ENCODE results near the gene LAIR2.
"Not testable (repeated sequence)": the region's sequence is repeated elsewhere in the genome, so short reads cannot be mapped to it uniquely, and the experiment has no call there.

The LAIR2 gene

GRCh38 chr19:54508487-54508886 lies 5.9 kb downstream of the LAIR2 start:
- not testable (repeated sequence) for H3K4me1 ChIP-seq (ENCODE audit: control insufficient read depth in 5 of 5, insufficient read depth in 5 of 5, low read length in 5 of 5); H3K27ac ChIP-seq (ENCODE audit: low read depth, low read length); H3K4me3 ChIP-seq (ENCODE audit: low read depth in 1 of 5, low read length in 5 of 5); H3K9me3 ChIP-seq (ENCODE audit: control insufficient read depth in 5 of 5, low read length in 5 of 5); H3K27me3 ChIP-seq (ENCODE audit: control insufficient read depth in 5 of 5, insufficient read depth in 4 of 5, low read length in 5 of 5); H3K36me3 ChIP-seq (ENCODE audit: control insufficient read depth in 5 of 5, insufficient read depth in 5 of 5, low read length in 5 of 5); H3K9ac ChIP-seq (ENCODE audit: low read length in 5 of 5)

GRCh38 chr19:54509200-54509940 lies 6.7 kb downstream of the LAIR2 start:
- H3K9ac ChIP-seq (ENCODE audit: low read length in 5 of 5); H3K27ac ChIP-seq (ENCODE audit: low read depth, low read length); H3K9me3 ChIP-seq (ENCODE audit: control insufficient read depth in 5 of 5, low read length in 5 of 5); H3K36me3 ChIP-seq (ENCODE audit: control insufficient read depth in 5 of 5, insufficient read depth in 5 of 5, low read length in 5 of 5); H3K27me3 ChIP-seq (ENCODE audit: control insufficient read depth in 5 of 5, insufficient read depth in 4 of 5, low read length in 5 of 5); H3K4me3 ChIP-seq (ENCODE audit: low read depth in 1 of 5, low read length in 5 of 5); H3K4me1 ChIP-seq (ENCODE audit: control insufficient read depth in 5 of 5, insufficient read depth in 5 of 5, low read length in 5 of 5): not testable (repeated sequence)

- no peak overlapping the region for H3K27ac ChIP-seq (ENCODE audit: low read depth, low read length)
- H3K36me3 ChIP-seq (ENCODE audit: control insufficient read depth in 5 of 5, insufficient read depth in 5 of 5, low read length in 5 of 5) = no peaks in the 10 kb centered on the region
- H3K27me3 ChIP-seq (ENCODE audit: control insufficient read depth in 5 of 5, insufficient read depth in 4 of 5, low read length in 5 of 5) = peaks cover 0 to 12% (median 9%) of the 10 kb centered on the region in 5 donors
- no peak overlapping the region for H3K4me3 ChIP-seq (ENCODE audit: low read depth in 1 of 5, low read length in 5 of 5)
- no peak overlapping the region for H3K9ac ChIP-seq (ENCODE audit: low read length in 5 of 5)
- peaks cover 0 to 15% (median 0%) of the 10 kb centered on the region in 5 donors for H3K4me1 ChIP-seq (ENCODE audit: control insufficient read depth in 5 of 5, insufficient read depth in 5 of 5, low read length in 5 of 5)
- H3K9me3 ChIP-seq (ENCODE audit: control insufficient read depth in 5 of 5, low read length in 5 of 5) = no peaks in the 10 kb centered on the region
Observed at GRCh38 chr19:54515156-54515555, 12.5 kb downstream of the LAIR2 start.

- H3K9me3 ChIP-seq (ENCODE audit: control insufficient read depth in 5 of 5, low read length in 5 of 5) = no peaks in the 10 kb centered on the region
- H3K4me1 ChIP-seq (ENCODE audit: control insufficient read depth in 5 of 5, insufficient read depth in 5 of 5, low read length in 5 of 5) = peaks cover 0 to 33% (median 4%) of the 10 kb centered on the region in 5 donors
- H3K27ac ChIP-seq (ENCODE audit: low read depth, low read length) = no peak overlapping the region
- H3K4me3 ChIP-seq (ENCODE audit: low read depth in 1 of 5, low read length in 5 of 5) = no peak overlapping the region
- no peak overlapping the region for H3K9ac ChIP-seq (ENCODE audit: low read length in 5 of 5)
- peaks cover 0 to 17% (median 14%) of the 10 kb centered on the region in 5 donors for H3K27me3 ChIP-seq (ENCODE audit: control insufficient read depth in 5 of 5, insufficient read depth in 4 of 5, low read length in 5 of 5)
- H3K36me3 ChIP-seq (ENCODE audit: control insufficient read depth in 5 of 5, insufficient read depth in 5 of 5, low read length in 5 of 5) = no peaks in the 10 kb centered on the region
Observed at GRCh38 chr19:54517483-54517882, 14.9 kb downstream of the LAIR2 start.

- Histone ChIP-seq H3K4me3 (ENCODE audit: low read depth in 1 of 5, low read length in 5 of 5) (no peak overlapping the region), H3K4me1 (ENCODE audit: control insufficient read depth in 5 of 5, insufficient read depth in 5 of 5, low read length in 5 of 5) (peaks cover 0 to 44% (median 4%) of the 10 kb centered on the region in 5 donors), H3K9ac (ENCODE audit: low read length in 5 of 5) (no peak overlapping the region), H3K9me3 (ENCODE audit: control insufficient read depth in 5 of 5, low read length in 5 of 5) (no peaks in the 10 kb centered on the region), H3K27ac (ENCODE audit: low read depth, low read length) (no peak overlapping the region), H3K36me3 (ENCODE audit: control insufficient read depth in 5 of 5, insufficient read depth in 5 of 5, low read length in 5 of 5) (no peaks in the 10 kb centered on the region), H3K27me3 (ENCODE audit: control insufficient read depth in 5 of 5, insufficient read depth in 4 of 5, low read length in 5 of 5) (peaks cover 0 to 16% (median 12%) of the 10 kb centered on the region in 5 donors)
Observed at GRCh38 chr19:54518844-54519243, 16.2 kb downstream of the LAIR2 start.

- no peak overlapping the region for H3K4me3 ChIP-seq (ENCODE audit: low read depth in 1 of 5, low read length in 5 of 5)
- H3K27ac ChIP-seq (ENCODE audit: low read depth, low read length) = no peak overlapping the region
Observed at GRCh38 chr19:54521022-54521859, 18.6 kb downstream of the LAIR2 start.

GRCh38 chr19:54521860-54522513 lies 19.4 kb downstream of the LAIR2 start:
- Histone ChIP-seq H3K27me3 (ENCODE audit: control insufficient read depth in 5 of 5, insufficient read depth in 4 of 5, low read length in 5 of 5) (peaks cover 0 to 12% (median 4%) of the 10 kb centered on the region in 5 donors), H3K4me1 (ENCODE audit: control insufficient read depth in 5 of 5, insufficient read depth in 5 of 5, low read length in 5 of 5) (peaks cover 0 to 44% (median 4%) of the 10 kb centered on the region in 5 donors), H3K4me3 (ENCODE audit: low read depth in 1 of 5, low read length in 5 of 5) (no peak overlapping the region), H3K36me3 (ENCODE audit: control insufficient read depth in 5 of 5, insufficient read depth in 5 of 5, low read length in 5 of 5) (no peaks in the 10 kb centered on the region), H3K27ac (ENCODE audit: low read depth, low read length) (no peak overlapping the region), H3K9me3 (ENCODE audit: control insufficient read depth in 5 of 5, low read length in 5 of 5) (no peaks in the 10 kb centered on the region), H3K9ac (ENCODE audit: low read length in 5 of 5) (no peak overlapping the region)

More at GRCh38 chr19:54521022-54521859, 18.6 kb downstream of the LAIR2 start:
- Histone ChIP-seq H3K27me3 (ENCODE audit: control insufficient read depth in 5 of 5, insufficient read depth in 4 of 5, low read length in 5 of 5) (peaks cover 0 to 12% (median 4%) of the 10 kb centered on the region in 5 donors), H3K36me3 (ENCODE audit: control insufficient read depth in 5 of 5, insufficient read depth in 5 of 5, low read length in 5 of 5) (no peaks in the 10 kb centered on the region), H3K9ac (ENCODE audit: low read length in 5 of 5) (no peak overlapping the region), H3K4me1 (ENCODE audit: control insufficient read depth in 5 of 5, insufficient read depth in 5 of 5, low read length in 5 of 5) (peaks cover 0 to 44% (median 4%) of the 10 kb centered on the region in 5 donors), H3K9me3 (ENCODE audit: control insufficient read depth in 5 of 5, low read length in 5 of 5) (no peaks in the 10 kb centered on the region)

- H3K4me3 ChIP-seq (ENCODE audit: low read depth in 1 of 5, low read length in 5 of 5) = no peak overlapping the region
- H3K9ac ChIP-seq (ENCODE audit: low read length in 5 of 5) = no peak overlapping the region
- peaks cover 0 to 12% (median 4%) of the 10 kb centered on the region in 5 donors for H3K27me3 ChIP-seq (ENCODE audit: control insufficient read depth in 5 of 5, insufficient read depth in 4 of 5, low read length in 5 of 5)
- no peak overlapping the region for H3K27ac ChIP-seq (ENCODE audit: low read depth, low read length)
- H3K9me3 ChIP-seq (ENCODE audit: control insufficient read depth in 5 of 5, low read length in 5 of 5) = no peaks in the 10 kb centered on the region
- H3K4me1 ChIP-seq (ENCODE audit: control insufficient read depth in 5 of 5, insufficient read depth in 5 of 5, low read length in 5 of 5) = peaks cover 0 to 39% (median 4%) of the 10 kb centered on the region in 5 donors
- no peaks in the 10 kb centered on the region for H3K36me3 ChIP-seq (ENCODE audit: control insufficient read depth in 5 of 5, insufficient read depth in 5 of 5, low read length in 5 of 5)
Observed at GRCh38 chr19:54523403-54523802, 20.8 kb downstream of the LAIR2 start.

GRCh38 chr19:54525636-54526035 lies 23.0 kb downstream of the LAIR2 start:
- H3K36me3 ChIP-seq (ENCODE audit: control insufficient read depth in 5 of 5, insufficient read depth in 5 of 5, low read length in 5 of 5) = no peaks in the 10 kb centered on the region
- H3K4me3 ChIP-seq (ENCODE audit: low read depth in 1 of 5, low read length in 5 of 5) = no peak overlapping the region
- H3K9ac ChIP-seq (ENCODE audit: low read length in 5 of 5) = no peak overlapping the region
- no peaks in the 10 kb centered on the region for H3K9me3 ChIP-seq (ENCODE audit: control insufficient read depth in 5 of 5, low read length in 5 of 5)
- H3K27ac ChIP-seq (ENCODE audit: low read depth, low read length) = no peak overlapping the region
- peaks cover 0 to 29% (median 4%) of the 10 kb centered on the region in 5 donors for H3K4me1 ChIP-seq (ENCODE audit: control insufficient read depth in 5 of 5, insufficient read depth in 5 of 5, low read length in 5 of 5)
- peaks cover 0 to 9% (median 4%) of the 10 kb centered on the region in 5 donors for H3K27me3 ChIP-seq (ENCODE audit: control insufficient read depth in 5 of 5, insufficient read depth in 4 of 5, low read length in 5 of 5)
